MG63 (cell line): ENCODE data around the gene ATP11C. TPM values are rescaled to one million over a fixed set of nuclear protein-coding genes. Genes with fewer than 3 reads are reported as not detected.
A peak's percentile ranks its signal among the peaks of the same experiment; 100 is the strongest.
"Not testable (repeated sequence)": the region's sequence is repeated elsewhere in the genome, so short reads cannot be mapped to it uniquely, and the experiment has no call there.

ENCODE experiments used
- DNase-seq: peaks from one replicate; pipeline ENCODE4 v3.0.0-alpha.2; 2020
- H3K27me3 ChIP-seq: fragments of 250-450 bp; sonication (Bioruptor Pico); 2 replicates; pipeline ENCODE4 v1.5.1; 2020; ENCODE audit warnings: mild to moderate bottlenecking, moderate library complexity
- H3K36me3 ChIP-seq: fragments of 250-450 bp; sonication (Bioruptor Pico); 2 replicates; pipeline ENCODE4 v1.5.1; 2020; ENCODE audit warnings: mild to moderate bottlenecking, moderate library complexity
- H3K4me3 ChIP-seq: fragments of 250-450 bp; sonication (Bioruptor Pico); 2 replicates; pipeline ENCODE4 v1.5.1; 2020; ENCODE audit warnings: mild to moderate bottlenecking, moderate library complexity
- H3K9me3 ChIP-seq: fragments of 250-450 bp; sonication (Bioruptor Pico); 2 replicates; pipeline ENCODE4 v1.5.1; 2020; ENCODE audit warnings: mild to moderate bottlenecking, moderate library complexity
- total RNA-seq: library from RNA; depleted of rRNA; stranded (reverse); fragments of >200 nt; shearing (Covaris generic); gene quantifications from 2 replicates; pipeline ENCODE4 v1.2.3, GENCODE V29; 2014; ENCODE audit warnings: low replicate concordance

ATP11C gene
- total RNA-seq, 1 experiment from 2014 or later = 33.0 TPM

GRCh38 chrX:139836335-139836734, 96.5 kb downstream of the ATP11C start:
- DNase-seq, H3K4me3 ChIP-seq, H3K9me3 ChIP-seq, H3K36me3 ChIP-seq, H3K27me3 ChIP-seq: not testable (repeated sequence)

- Histone ChIP-seq H3K4me3 (no peak overlapping the region), H3K9me3 (no peaks in the 10 kb centered on the region), H3K36me3 (no peaks in the 10 kb centered on the region), H3K27me3 (no peaks in the 10 kb centered on the region)
- DNase-seq = no peak
Measured at GRCh38 chrX:139834879-139835278, 98.0 kb downstream of the ATP11C start.

GRCh38 chrX:139832718-139833309, 100.0 kb downstream of the ATP11C start:
- Histone ChIP-seq H3K27me3 (no peaks in the 10 kb centered on the region), H3K4me3 (no peak overlapping the region), H3K36me3 (no peaks in the 10 kb centered on the region), H3K9me3 (no peaks in the 10 kb centered on the region)
- DNase-seq = no peak

GRCh38 chrX:139831675-139832456, 101.0 kb downstream of the ATP11C start:
- H3K9me3 ChIP-seq = no peaks in the 10 kb centered on the region
- no peaks in the 10 kb centered on the region for H3K36me3 ChIP-seq
- H3K4me3 ChIP-seq = no peak overlapping the region
- DNase-seq = peak; percentile 22
- H3K27me3 ChIP-seq = no peaks in the 10 kb centered on the region

- Histone ChIP-seq H3K36me3 (no peaks in the 10 kb centered on the region), H3K9me3 (no peaks in the 10 kb centered on the region), H3K27me3 (no peaks in the 10 kb centered on the region), H3K4me3 (no peak overlapping the region)
- DNase-seq = no peak
Measured at GRCh38 chrX:139831017-139831416, 101.8 kb downstream of the ATP11C start.

- Histone ChIP-seq H3K36me3 (0 out of 2 replicates have a peak, but pooled peaks cover 2% of the 10 kb centered on the region), H3K4me3 (no peak overlapping the region), H3K27me3 (no peaks in the 10 kb centered on the region), H3K9me3 (no peaks in the 10 kb centered on the region)
- no peak for DNase-seq
Measured at GRCh38 chrX:139828830-139829229, 104.0 kb downstream of the ATP11C start.

GRCh38 chrX:139828033-139828432, 104.8 kb downstream of the ATP11C start:
- no peaks in the 10 kb centered on the region for H3K9me3 ChIP-seq
- 0 out of 2 replicates have a peak, but pooled peaks cover 2% of the 10 kb centered on the region for H3K36me3 ChIP-seq
- H3K4me3 ChIP-seq = no peak overlapping the region
- no peak for DNase-seq
- H3K27me3 ChIP-seq = no peaks in the 10 kb centered on the region

GRCh38 chrX:139826065-139827044, 106.5 kb downstream of the ATP11C start:
- Histone ChIP-seq H3K9me3 (no peaks in the 10 kb centered on the region), H3K4me3 (no peak overlapping the region), H3K36me3 (0 out of 2 replicates have a peak, but pooled peaks cover 2% of the 10 kb centered on the region), H3K27me3 (no peaks in the 10 kb centered on the region)
- peak; percentile 29 for DNase-seq

- Histone ChIP-seq H3K9me3 (no peaks in the 10 kb centered on the region), H3K36me3 (0 out of 2 replicates have a peak, but pooled peaks cover 2% of the 10 kb centered on the region), H3K4me3 (no peak overlapping the region), H3K27me3 (no peaks in the 10 kb centered on the region)
- DNase-seq = no peak
Measured at GRCh38 chrX:139825618-139826017, 107.2 kb downstream of the ATP11C start.

- no peaks in the 10 kb centered on the region for H3K9me3 ChIP-seq
- peak; percentile 50 for DNase-seq
Measured at GRCh38 chrX:139823806-139824205, 109.0 kb downstream of the ATP11C start.

GRCh38 chrX:139820358-139820984, 112.4 kb downstream of the ATP11C start:
- Histone ChIP-seq H3K4me3 (no peak overlapping the region), H3K27me3 (no peaks in the 10 kb centered on the region), H3K36me3 (0 out of 2 replicates have a peak, but pooled peaks cover 2% of the 10 kb centered on the region), H3K9me3 (no peaks in the 10 kb centered on the region)
- no peak for DNase-seq

More at GRCh38 chrX:139823806-139824205, 109.0 kb downstream of the ATP11C start:
- 0 out of 2 replicates have a peak, but pooled peaks cover 2% of the 10 kb centered on the region for H3K36me3 ChIP-seq
- H3K4me3 ChIP-seq = no peak overlapping the region
- no peaks in the 10 kb centered on the region for H3K27me3 ChIP-seq

- DNase-seq = no peak
- Histone ChIP-seq H3K9me3 (no peaks in the 10 kb centered on the region), H3K4me3 (no peak overlapping the region), H3K36me3 (no peaks in the 10 kb centered on the region; the same call in none of the 2 replicates), H3K27me3 (no peaks in the 10 kb centered on the region)
Measured at GRCh38 chrX:139816204-139816603, 116.6 kb downstream of the ATP11C start.

- no peaks in the 10 kb centered on the region; the same call in none of the 2 replicates for H3K36me3 ChIP-seq
- H3K4me3 ChIP-seq = no peak overlapping the region
- H3K9me3 ChIP-seq = no peaks in the 10 kb centered on the region
- no peak for DNase-seq
- no peaks in the 10 kb centered on the region for H3K27me3 ChIP-seq
Measured at GRCh38 chrX:139815771-139816170, 117.1 kb downstream of the ATP11C start.

- no peak for DNase-seq
- Histone ChIP-seq H3K4me3 (no peak overlapping the region), H3K36me3 (no peaks in the 10 kb centered on the region; the same call in none of the 2 replicates), H3K9me3 (no peaks in the 10 kb centered on the region), H3K27me3 (no peaks in the 10 kb centered on the region)
Measured at GRCh38 chrX:139811942-139812629, 120.8 kb downstream of the ATP11C start.

- Histone ChIP-seq H3K36me3 (peaks cover 4% of the 10 kb centered on the region; the same call in 1 of the 2 replicates), H3K27me3 (no peaks in the 10 kb centered on the region), H3K4me3 (no peak overlapping the region), H3K9me3 (no peaks in the 10 kb centered on the region)
- no peak for DNase-seq
Measured at GRCh38 chrX:139804482-139804881, 128.4 kb downstream of the ATP11C start.

- peaks cover 4% of the 10 kb centered on the region; the same call in 1 of the 2 replicates for H3K36me3 ChIP-seq
- no peak overlapping the region for H3K4me3 ChIP-seq
- no peaks in the 10 kb centered on the region for H3K27me3 ChIP-seq
- no peak for DNase-seq
- H3K9me3 ChIP-seq = no peaks in the 10 kb centered on the region
Measured at GRCh38 chrX:139803224-139803623, 129.6 kb downstream of the ATP11C start.
